H1 (cell line): ENCODE results near the gene CCDC110. TPM values are rescaled to one million over a fixed set of nuclear protein-coding genes. Genes with fewer than 3 reads are reported as not detected.
A peak's percentile ranks its signal among the peaks of the same experiment; 100 is the strongest.

Experiments used
- CTCF ChIA-PET: fragments of 300-600 bp; sonication (Branson Sonifier 250); formaldehyde crosslinking; loops from one replicate; lab custom pipeline; 2021; ENCODE audit not compliant: partially characterized antibody; lab: Charles Lee
- POLR2A ChIA-PET: fragments of 300-600 bp; sonication (Branson Sonifier 250); formaldehyde crosslinking; loops from one replicate; lab custom pipeline; 2021; ENCODE audit warnings: inconsistent platforms; ENCODE audit not compliant: partially characterized antibody; lab: Charles Lee
- DNase-seq, 2 experiments: peaks; one replicate each; pipeline versions ENCODE4 v3.0.0 to v3.0.0-alpha.2; 2010 to 2022; ENCODE audit warnings: low spot score in 2 of 2, low read depth in 1 of 2, mixed read lengths in 1 of 2
- FAIRE-seq: peaks from 2 replicates; lab custom pipeline; 2011; peaks lifted over from hg19 to GRCh38; lab: Jason Lieb, UNC
- H2AFZ ChIP-seq: 2 replicates; pipeline ENCODE4 v1.8.1; 2012; ENCODE audit warnings: low read length, inconsistent platforms
- H2AK5ac ChIP-seq: 2 replicates; pipeline ENCODE4 v1.6.1; 2013; ENCODE audit warnings: low read depth, low read length
- H2BK120ac ChIP-seq: replicated peaks from 2 replicates; pipeline ENCODE3; 2013; ENCODE audit warnings: low read depth, low read length, inconsistent platforms
- H2BK12ac ChIP-seq: 2 replicates; pipeline ENCODE4 v1.6.1; 2013; ENCODE audit warnings: low read depth, low read length
- H2BK15ac ChIP-seq: 2 replicates; pipeline ENCODE4 v1.6.1; 2013; ENCODE audit warnings: low read length
- H2BK20ac ChIP-seq: 2 replicates; pipeline ENCODE4 v1.6.1; 2013; ENCODE audit warnings: low read length
- H2BK5ac ChIP-seq: 2 replicates; pipeline ENCODE4 v1.6.1; 2013; ENCODE audit warnings: low read depth, low read length
- H3K14ac ChIP-seq: 2 replicates; pipeline ENCODE4 v1.6.1; 2013; ENCODE audit warnings: inconsistent platforms; ENCODE audit not compliant: insufficient read length
- H3K18ac ChIP-seq: 2 replicates; pipeline ENCODE4 v1.6.1; 2013; ENCODE audit warnings: low read length; ENCODE audit errors: extremely low read depth
- H3K23ac ChIP-seq: 2 replicates; pipeline ENCODE4 v1.6.1; 2013; ENCODE audit warnings: inconsistent platforms; ENCODE audit not compliant: insufficient read length
- H3K23me2 ChIP-seq: 2 replicates; pipeline ENCODE4 v1.6.1; 2013; ENCODE audit warnings: low read depth, low read length
- H3K27ac ChIP-seq: 2 replicates; pipeline ENCODE4 v1.6.1; 2011; ENCODE audit warnings: low read depth, low read length, inconsistent platforms
- H3K27me3 ChIP-seq, 4 experiments: replicated peaks in 1 of 4; 1 replicate in 1 of 4; 2 replicates in 3 of 4; pipeline versions ENCODE4 v1.6.1 to v1.8.1; 2011 to 2013; ENCODE audit warnings: low read length in 3 of 4, mild to moderate bottlenecking in 3 of 4, inconsistent platforms in 2 of 4, mixed read lengths in 2 of 4, moderate library complexity in 1 of 4; ENCODE audit not compliant: control insufficient read depth in 3 of 4, insufficient read depth in 3 of 4; ENCODE audit errors: extremely low read depth in 1 of 4
- H3K36me3 ChIP-seq, 4 experiments: 2 replicates each; pipeline versions ENCODE4 v1.6.1 to v1.8.1; 2011 to 2013; ENCODE audit warnings: mild to moderate bottlenecking in 4 of 4, low read length in 3 of 4, moderate library complexity in 2 of 4, control low read depth in 1 of 4, inconsistent platforms in 1 of 4; ENCODE audit not compliant: insufficient read depth in 4 of 4, control insufficient read depth in 2 of 4
- H3K4ac ChIP-seq: replicated peaks from 2 replicates; pipeline ENCODE3; 2013; ENCODE audit warnings: low read length, low read depth, mixed read lengths, inconsistent platforms; ENCODE audit not compliant: insufficient read length
- H3K4me1 ChIP-seq, 4 experiments: replicated peaks in 1 of 4; 1 replicate in 1 of 4; 2 replicates in 3 of 4; pipeline versions ENCODE4 v1.6.1 to v1.8.1; 2011 to 2013; ENCODE audit warnings: low read length in 3 of 4, inconsistent platforms in 2 of 4, mixed read lengths in 1 of 4; ENCODE audit not compliant: insufficient read depth in 4 of 4, control insufficient read depth in 3 of 4
- H3K4me2 ChIP-seq, 2 experiments: 2 replicates each; pipeline versions ENCODE4 v1.6.1 to v1.8.1; 2011 to 2013; ENCODE audit warnings: low read depth in 2 of 2, low read length in 2 of 2, control low read depth in 1 of 2, inconsistent platforms in 1 of 2, mild to moderate bottlenecking in 1 of 2; ENCODE audit not compliant: insufficient read depth in 1 of 2
- H3K4me3 ChIP-seq, 4 experiments: fragments of 200-600, 300-600 bp in 1 of 4; sonication (generic), shearing (Covaris generic), sonication (Bioruptor Twin) in 1 of 4; 2 replicates each; pipeline versions ENCODE4 v1.5.1 to v1.8.1; 2011 to 2016; ENCODE audit warnings: low read length in 4 of 4, low read depth in 3 of 4, control low read depth in 2 of 4, inconsistent platforms in 2 of 4, mild to moderate bottlenecking in 2 of 4, mixed read lengths in 1 of 4, moderate library complexity in 1 of 4; ENCODE audit not compliant: insufficient read depth in 2 of 4; ENCODE audit errors: extremely low read depth in 1 of 4
- H3K56ac ChIP-seq: replicated peaks from 2 replicates; pipeline ENCODE3; 2013; ENCODE audit warnings: low read depth, mild to moderate bottlenecking, mixed read lengths, low read length, inconsistent platforms; ENCODE audit not compliant: insufficient read length
- H3K79me1 ChIP-seq: 2 replicates; pipeline ENCODE4 v1.6.1; 2013; ENCODE audit warnings: low read depth, low read length, control low read depth
- H3K79me2 ChIP-seq, 2 experiments: 2 replicates each; pipeline versions ENCODE4 v1.6.1 to v1.8.1; 2012 to 2013; ENCODE audit warnings: low read length in 2 of 2, mild to moderate bottlenecking in 2 of 2, inconsistent platforms in 1 of 2; ENCODE audit not compliant: insufficient read depth in 2 of 2, control insufficient read depth in 1 of 2
- H3K9ac ChIP-seq, 4 experiments: replicated peaks in 1 of 4; 1 replicate in 1 of 4; 2 replicates in 3 of 4; pipeline versions ENCODE4 v1.6.1 to v1.8.1; 2011 to 2013; ENCODE audit warnings: low read depth in 3 of 4, low read length in 3 of 4, control low read depth in 2 of 4, mild to moderate bottlenecking in 2 of 4, moderate library complexity in 2 of 4, inconsistent platforms in 1 of 4; ENCODE audit errors: extremely low read depth in 1 of 4
- H3K9me3 ChIP-seq, 2 experiments: 2 replicates each; pipeline versions ENCODE4 v1.6.1 to v1.8.1; 2012 to 2013; ENCODE audit warnings: mild to moderate bottlenecking in 2 of 2, moderate library complexity in 2 of 2, control low read depth in 1 of 2, inconsistent platforms in 1 of 2, low read depth in 1 of 2, low read length in 1 of 2, mixed read lengths in 1 of 2; ENCODE audit not compliant: insufficient read depth in 2 of 2
- H4K20me1 ChIP-seq, 2 experiments: replicated peaks in 1 of 2; 2 replicates each; pipeline versions ENCODE3 to v1.8.1; 2011 to 2013; ENCODE audit warnings: inconsistent platforms in 2 of 2, low read length in 2 of 2, mild to moderate bottlenecking in 1 of 2; ENCODE audit not compliant: insufficient read depth in 2 of 2, control insufficient read depth in 1 of 2
- H4K5ac ChIP-seq: 2 replicates; pipeline ENCODE4 v1.6.1; 2013; ENCODE audit warnings: low read length, low read depth, mixed read lengths, inconsistent platforms; ENCODE audit not compliant: insufficient read length
- H4K8ac ChIP-seq: 2 replicates; pipeline ENCODE4 v1.8.0; 2013; ENCODE audit warnings: mild to moderate bottlenecking, moderate library complexity, low read length, inconsistent platforms; ENCODE audit not compliant: insufficient read depth; ENCODE audit errors: extremely low read depth
- H4K91ac ChIP-seq: replicated peaks from 2 replicates; pipeline ENCODE3; 2013; ENCODE audit warnings: low read length, mixed read lengths, inconsistent platforms; ENCODE audit not compliant: insufficient read length
- CEBPB ChIP-seq: IDR thresholded peaks from 2 replicates; pipeline ENCODE4 v1.6.1; 2012; ENCODE audit warnings: low read depth, low read length
- CREB1 ChIP-seq: IDR thresholded peaks from 2 replicates; pipeline ENCODE4 v1.6.1; 2012; ENCODE audit warnings: inconsistent platforms
- RAD21 ChIP-seq, 2 experiments: IDR thresholded peaks in 1 of 2; conservative IDR thresholded peaks in 1 of 2; 2 replicates each; pipeline ENCODE4 v1.6.1; 2011; ENCODE audit warnings: low read depth in 2 of 2, low read length in 2 of 2, improper control_type of control experiment in 1 of 2, inconsistent platforms in 1 of 2, mild to moderate bottlenecking in 1 of 2, moderate library complexity in 1 of 2
- ZNF274 ChIP-seq: IDR thresholded peaks from 2 replicates; pipeline ENCODE4 v1.7.0; 2012; ENCODE audit warnings: low read length, borderline replicate concordance; ENCODE audit errors: extremely low read depth
- WGBS, 2 experiments: shearing (Covaris generic) in 1 of 2; methylation state at CpG; one replicate each; pipeline versions ENCODE4 v1.1.6 to v1.1.7; 2013 to 2015; ENCODE audit warnings: low lambda C conversion rate in 2 of 2, mixed read lengths in 2 of 2, inconsistent platforms in 1 of 2, low coverage in 1 of 2, missing lambda C conversion rate in 1 of 2; ENCODE audit not compliant: insufficient replicate concordance in 2 of 2, insufficient coverage in 1 of 2, insufficient read length in 1 of 2; ENCODE audit errors: extremely low coverage in 1 of 2, missing lambda C conversion rate in 1 of 2; 5-methylcytosine and 5-hydroxymethylcytosine counted together
- long read RNA-seq, 2 experiments: library from RNA in 1 of 2; library from capped mRNA in 1 of 2; stranded (forward); transcript quantifications; one replicate each; pipeline ENCODE4 v2.0.0, GENCODE V29; 2021; ENCODE audit warnings: inconsistent platforms in 1 of 2
- polyA minus RNA-seq, 3 experiments: library from RNA; depleted of rRNA, polyadenylated mRNA; stranded (reverse); fragments of >200 nt; gene quantifications; 1 replicate in 2 of 3; 2 replicates in 1 of 3; pipeline ENCODE4 v1.2.3, GENCODE V29; 2011
- polyA plus RNA-seq, 7 experiments: library from polyadenylated mRNA; depleted of rRNA in 3 of 7; stranded (reverse) in 5 of 7; unstranded in 2 of 7; fragments of >200 nt in 5 of 7; fragments of 200-250 nt in 2 of 7; gene quantifications; 1 replicate in 5 of 7; 2 replicates in 1 of 7; 4 replicates in 1 of 7; pipeline versions ENCODE4 v1.2.1 to v1.2.3, GENCODE V29; 2011 to 2013; ENCODE audit warnings: missing spikeins in 2 of 7, mixed read lengths in 2 of 7
- total RNA-seq: library from RNA; stranded (reverse); fragmentation: NEBNext Ultra II Directional; extraction: Animal tissue kit (Norgen Biotek cat#: 25700); gene quantifications from 2 replicates; pipeline ENCODE4 v1.2.1, GENCODE V29; 2021
- TF ChIP-seq, protein P1 (sequence below): IDR thresholded peaks from 2 replicates; pipeline ENCODE4 v1.6.1; 2012; ENCODE audit warnings: inconsistent platforms

The CCDC110 gene
- total RNA-seq (2.5 and 3.1 TPM in 2 replicates), polyA plus RNA-seq (2011; rRNA removed) (0.33 and 0.36 TPM in 2 replicates), polyA minus RNA-seq (2011; rRNA and poly(A)+ RNA removed) (1.6 and 2.1 TPM in 2 replicates)
- polyA plus RNA-seq (2011; cell fraction: cytosol; rRNA removed) = 0.87 TPM
- polyA plus RNA-seq (2011; cell fraction: nucleus; rRNA removed) = 0.76 TPM
- 1.1 to 2.3 TPM (median 1.4 TPM) in 4 replicates for polyA plus RNA-seq (2012, experiment 1 of 2)
- 0.28 TPM for polyA plus RNA-seq (2012, experiment 2 of 2)
- 3.1 TPM for polyA plus RNA-seq (2013, experiment 1 of 2)
- polyA plus RNA-seq (2013, experiment 2 of 2) = 3.1 TPM
- polyA minus RNA-seq (2011; cell fraction: cytosol; rRNA and poly(A)+ RNA removed) = 3.6 TPM
- polyA minus RNA-seq (2011; cell fraction: nucleus; rRNA and poly(A)+ RNA removed) = 7.4 TPM
- long read RNA-seq, experiment 1 = 0 reads
- long read RNA-seq, experiment 2, partial matches to known transcripts = 0 of 1 reads
- long read RNA-seq, experiment 2, other reads (novel, unspliced or antisense) = 0 of 1 reads

GRCh38 chr4:185471235-185472102 is at the start of gene CCDC110:
Gene CCDC110 (minus strand): TSS chr4:185471733. CDS start chr4:185471683, 50 bp downstream.
- H3K36me3 ChIP-seq = no peaks in the 10 kb centered on the region
- H4K5ac ChIP-seq = no peak within 1 kb of the TSS
- H2AFZ ChIP-seq = peak within 1 kb of the TSS; percentile 97
- DNase-seq (peak; percentile 80 to 93), FAIRE-seq (no peak)
- no peak within 1 kb of the TSS for H3K4ac ChIP-seq
- CTCF ChIA-PET = interaction anchor here (0.7 to 1.4 kb wide), 6 partner anchors 46 to 666 kb away, joined by 3 to 5 read pairs (median 3); no protein-coding TSS in a partner anchor
- H2BK5ac ChIP-seq = no peak within 1 kb of the TSS
- peaks cover 0 to 3% (median under 1%) of the 10 kb centered on the region in 4 experiments; a peak in 4 of 7 replicates for H3K4me1 ChIP-seq
- H3K23me2 ChIP-seq = peaks cover 5% of the 10 kb centered on the region
- H3K14ac ChIP-seq = no peak within 1 kb of the TSS
- H3K4me2 ChIP-seq = peak within 1 kb of the TSS; percentile 82 to 100
- H2BK20ac ChIP-seq = no peak within 1 kb of the TSS
- H2BK120ac ChIP-seq = no peak within 1 kb of the TSS
- H3K9me3 ChIP-seq = no peaks in the 10 kb centered on the region
- H3K79me1 ChIP-seq = no peaks in the 10 kb centered on the region
- POLR2A ChIA-PET = interaction anchor here (0.8 kb wide), 1 partner anchor 10 kb away, joined by 3 read pairs; no protein-coding TSS in a partner anchor
- H2BK12ac ChIP-seq = peak within 1 kb of the TSS; percentile 86
- no peaks in the 10 kb centered on the region for H4K20me1 ChIP-seq
- no peak within 1 kb of the TSS for H3K56ac ChIP-seq
- no peaks in the 10 kb centered on the region for H3K79me2 ChIP-seq
- no peak within 1 kb of the TSS for H2AK5ac ChIP-seq
- no peak within 1 kb of the TSS for H3K23ac ChIP-seq
- H4K8ac ChIP-seq = peak within 1 kb of the TSS; percentile 35; the same call in 1 of the 2 replicates
- WGBS, 2 experiments = 4% methylated on average over 49 of the region's 93 CpGs; no CpG with 5 or more reads in 1 of the 2 experiments
- H3K4me3 ChIP-seq = peak within 1 kb of the TSS; percentile 81 to 92 (median 86)
- peak within 1 kb of the TSS; percentile 2; the same call in 1 of the 2 replicates for H3K18ac ChIP-seq
- H3K27ac ChIP-seq = no peak within 1 kb of the TSS
- no peak within 1 kb of the TSS for H4K91ac ChIP-seq
- peak within 1 kb of the TSS in 3 of 4 experiments; percentile 31 to 53 (median 34); a peak in 4 of 7 replicates for H3K9ac ChIP-seq
- peaks cover 0 to 4% (median 0%) of the 10 kb centered on the region in 4 experiments; a peak in 2 of 7 replicates for H3K27me3 ChIP-seq
- 0 out of 2 replicates have a peak within 1 kb of the TSS, but pooled peaks have one; percentile 20 for H2BK15ac ChIP-seq
- TF ChIP-seq, protein P1, sequence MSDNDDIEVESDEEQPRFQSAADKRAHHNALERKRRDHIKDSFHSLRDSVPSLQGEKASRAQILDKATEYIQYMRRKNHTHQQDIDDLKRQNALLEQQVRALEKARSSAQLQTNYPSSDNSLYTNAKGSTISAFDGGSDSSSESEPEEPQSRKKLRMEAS = 0 out of 2 replicates have a peak, but pooled peaks have one; percentile 24
- no peak for TF ChIP-seq CEBPB
- no peak for TF ChIP-seq ZNF274
- peak; percentile 44 to 68 for TF ChIP-seq RAD21 (IDR thresholded peaks at IDR 0.05 in 1 of 2, conservative IDR thresholded peaks at IDR 0.05 in 1 of 2; ENCODE audit: low read depth in 2 of 2, low read length in 2 of 2)
- TF ChIP-seq CREB1 = peak; percentile 52; the same call in 1 of the 2 replicates
